ENCODE data around the gene GPR34.

GPR34 gene

GRCh38 chrX:41722214-41722613 is 33.4 kb downstream of the GPR34 start:
- H3K4me3 ChIP-seq (ENCODE audit: low read length) = no peak overlapping the region
- TF ChIP-seq CTCF (conservative IDR thresholded peaks at IDR 0.05; ENCODE audit: low read length) = no peak
- DNase-seq (ENCODE audit: low read depth) = no peak

GRCh38 chrX:41722816-41723618 is 34.2 kb downstream of the GPR34 start:
- no peak overlapping the region for H3K4me3 ChIP-seq (ENCODE audit: low read length)
- DNase-seq (ENCODE audit: low read depth) = peak; percentile 51
- no peak for TF ChIP-seq CTCF (conservative IDR thresholded peaks at IDR 0.05; ENCODE audit: low read length)

GRCh38 chrX:41723826-41724225 is 35.1 kb downstream of the GPR34 start, which contains the start of gene GPR82:
Gene GPR82, plus strand, starts transcription at chrX:41724181. Its CDS starts 2,846 bp downstream, at chrX:41727027.
- DNase-seq (ENCODE audit: low read depth) = no peak
- H3K4me3 ChIP-seq (ENCODE audit: low read length) = no peak within 1 kb of the TSS
- TF ChIP-seq CTCF (conservative IDR thresholded peaks at IDR 0.05; ENCODE audit: low read length) = no peak

GRCh38 chrX:41728125-41728524 is 39.4 kb downstream of the GPR34 start:
- TF ChIP-seq CTCF (conservative IDR thresholded peaks at IDR 0.05; ENCODE audit: low read length) = no peak

GRCh38 chrX:41730081-41730480 is 41.3 kb downstream of the GPR34 start:
- no peak overlapping the region for H3K4me3 ChIP-seq (ENCODE audit: low read length)
- peak; percentile 40 for DNase-seq (ENCODE audit: low read depth)
- no peak for TF ChIP-seq CTCF (conservative IDR thresholded peaks at IDR 0.05; ENCODE audit: low read length)

More at GRCh38 chrX:41728125-41728524, 39.4 kb downstream of the GPR34 start:
- no peak for DNase-seq (ENCODE audit: low read depth)
- no peak overlapping the region for H3K4me3 ChIP-seq (ENCODE audit: low read length)

- TF ChIP-seq CTCF (conservative IDR thresholded peaks at IDR 0.05; ENCODE audit: low read length) = no peak
- no peak for DNase-seq (ENCODE audit: low read depth)
- H3K4me3 ChIP-seq (ENCODE audit: low read length) = no peak overlapping the region
Measured at GRCh38 chrX:41732260-41732659, 43.5 kb downstream of the GPR34 start.

- TF ChIP-seq CTCF (conservative IDR thresholded peaks at IDR 0.05; ENCODE audit: low read length) = no peak
- H3K4me3 ChIP-seq (ENCODE audit: low read length) = no peak overlapping the region
- no peak for DNase-seq (ENCODE audit: low read depth)
Measured at GRCh38 chrX:41733939-41734338, 45.2 kb downstream of the GPR34 start.

Data from AG10803 (cell line).